OCI-LY7 (cell line): ENCODE data around the gene SLCO4A1. TPM values are rescaled to one million over a fixed set of nuclear protein-coding genes. Genes with fewer than 3 reads are reported as not detected.

Experiments
- BruUV-seq: library from RNA; stranded (reverse); fragments of 400-500 nt; replicated peaks from 2 replicates; lab custom pipeline; 2021; lab: Mats Ljungman, UMichigan
- CTCF ChIA-PET: fragments of 300-600 bp; sonication (Branson Sonifier 250); formaldehyde crosslinking; loops from one replicate; lab custom pipeline; 2022; ENCODE audit warnings: antibody characterized with exemption; ENCODE audit not compliant: unreplicated experiment; lab: Charles Lee
- POLR2A ChIA-PET: fragments of 300-600 bp; sonication (Branson Sonifier 250); formaldehyde crosslinking; loops from one replicate; lab custom pipeline; 2022; ENCODE audit warnings: antibody characterized with exemption; lab: Charles Lee
- DNase-seq: peaks from one replicate; pipeline ENCODE4 v3.0.0-alpha.2; 2015; ENCODE audit warnings: low spot score
- H2AFZ ChIP-seq: fragments of 200-600 bp; sonication (generic), shearing (Covaris generic); 2 replicates; pipeline ENCODE4 v1.6.1; 2014; ENCODE audit warnings: mild to moderate bottlenecking, antibody characterized with exemption, low read length, moderate library complexity
- H3K27ac ChIP-seq: fragments of 200-600 bp; sonication (generic); 2 replicates; pipeline ENCODE4 v1.5.1; 2014; ENCODE audit warnings: mixed run types, low read depth, mild to moderate bottlenecking, moderate library complexity, low read length, inconsistent platforms; ENCODE audit not compliant: poor library complexity, severe bottlenecking
- H3K36me3 ChIP-seq: fragments of 200-600 bp; sonication (generic); 2 replicates; pipeline ENCODE4 v1.6.1; 2014; ENCODE audit warnings: mild to moderate bottlenecking, antibody characterized with exemption, low read length, moderate library complexity, mixed read lengths; ENCODE audit not compliant: insufficient read depth
- H3K4me1 ChIP-seq: fragments of 200-600 bp; sonication (generic); 2 replicates; pipeline ENCODE4 v1.5.1; 2014; ENCODE audit warnings: mild to moderate bottlenecking, low read length; ENCODE audit not compliant: insufficient read depth, poor library complexity, severe bottlenecking
- H3K4me2 ChIP-seq: fragments of 200-600 bp; sonication (generic); 2 replicates; pipeline ENCODE4 v1.6.1; 2014; ENCODE audit warnings: mild to moderate bottlenecking, low read length
- H3K4me3 ChIP-seq: fragments of 200-600 bp; sonication (generic); 2 replicates; pipeline ENCODE4 v1.5.1; 2014; ENCODE audit warnings: mild to moderate bottlenecking, low read depth, low read length; ENCODE audit not compliant: poor library complexity, severe bottlenecking
- H3K79me2 ChIP-seq: fragments of 200-600 bp; sonication (generic); 2 replicates; pipeline ENCODE4 v1.6.1; 2016; ENCODE audit warnings: low read depth, mild to moderate bottlenecking, low read length, moderate library complexity, mixed read lengths; ENCODE audit not compliant: insufficient read depth
- H3K9me2 ChIP-seq: fragments of 200-600 bp; sonication (generic); 2 replicates; pipeline ENCODE4 v1.6.1; 2016; ENCODE audit warnings: mild to moderate bottlenecking, low read length, mixed read lengths; ENCODE audit not compliant: insufficient read depth
- H3K9me3 ChIP-seq: fragments of 200-600 bp; sonication (generic); 2 replicates; pipeline ENCODE4 v1.6.1; 2014; ENCODE audit warnings: mild to moderate bottlenecking, mixed run types, low read length, mixed read lengths
- H4K20me1 ChIP-seq: fragments of 200-600 bp; sonication (generic); 2 replicates; pipeline ENCODE4 v1.6.1; 2014; ENCODE audit warnings: mild to moderate bottlenecking, antibody characterized with exemption, low read length, moderate library complexity, mixed read lengths; ENCODE audit not compliant: insufficient read depth
- CTCF ChIP-seq: fragments of 200-600 bp; sonication (generic); conservative IDR thresholded peaks from 2 replicates; pipeline ENCODE4 v1.5.1; 2014; ENCODE audit warnings: mild to moderate bottlenecking, antibody characterized with exemption, low read length, moderate library complexity, mixed read lengths
- EZH2phosphoT487 ChIP-seq: fragments of 200-600 bp; sonication (generic); IDR thresholded peaks from 2 replicates; pipeline ENCODE4 v1.6.1; 2018; ENCODE audit warnings: low read depth, borderline replicate concordance, mild to moderate bottlenecking, mixed run types, antibody characterized with exemption, low read length, moderate library complexity, mixed read lengths
- intact Hi-C: fragments of 100-400 bp; cut with micrococcal nuclease; formaldehyde crosslinking; loops from one replicate; pipeline ENCODE4 v1.10.0; 2022; ENCODE audit not compliant: unreplicated experiment
- total RNA-seq, 2 experiments: library from RNA; depleted of rRNA in 1 of 2; stranded (reverse); fragments of >200 nt in 1 of 2; shearing (Covaris generic) in 1 of 2; gene quantifications; 2 replicates each; pipeline ENCODE4 v1.2.3, GENCODE V29; 2014 to 2022

The SLCO4A1 gene
- total RNA-seq, 2 experiments from 2014 or later = 34.3 to 52.4 TPM

GRCh38 chr20:62614961-62615680, 27.2 kb upstream of the SLCO4A1 start:
- CTCF ChIA-PET = no interaction called here
- H3K27ac ChIP-seq = no peak overlapping the region
- POLR2A ChIA-PET = no interaction called here
- H4K20me1 ChIP-seq = no peaks in the 10 kb centered on the region
- intact Hi-C loops = loop anchor here (5.0 kb wide), 1 partner anchor 43 kb away; no protein-coding TSS in a partner anchor
- peaks cover 6% of the 10 kb centered on the region; the same call in 1 of the 2 replicates for H3K9me3 ChIP-seq
- TF ChIP-seq CTCF (no peak), EZH2phosphoT487 (no peak)
- no peak overlapping the region for H2AFZ ChIP-seq
- no peak for DNase-seq
- H3K4me3 ChIP-seq = no peak overlapping the region
- no peaks in the 10 kb centered on the region for H3K9me2 ChIP-seq
- peaks cover 31% of the 10 kb centered on the region for H3K4me1 ChIP-seq
- H3K79me2 ChIP-seq = no peaks in the 10 kb centered on the region
- H3K4me2 ChIP-seq = no peak overlapping the region
- BruUV-seq = no TSS peak
- no peaks in the 10 kb centered on the region for H3K36me3 ChIP-seq

GRCh38 chr20:62615750-62616251, 26.5 kb upstream of the SLCO4A1 start:
- Histone ChIP-seq H4K20me1 (no peaks in the 10 kb centered on the region), H3K36me3 (no peaks in the 10 kb centered on the region), H3K9me2 (no peaks in the 10 kb centered on the region), H3K79me2 (no peaks in the 10 kb centered on the region), H3K27ac (no peak overlapping the region), H3K4me3 (no peak overlapping the region), H3K4me2 (no peak overlapping the region), H3K9me3 (peaks cover 4% of the 10 kb centered on the region; the same call in 1 of the 2 replicates), H3K4me1 (peaks cover 31% of the 10 kb centered on the region), H2AFZ (no peak overlapping the region)
- ChIA-PET CTCF (no interaction called here), POLR2A (no interaction called here)
- TF ChIP-seq EZH2phosphoT487 (no peak), CTCF (no peak)
- intact Hi-C loops = loop anchor here (2.0 to 5.0 kb wide), 2 partner anchors 44 to 209 kb away; partner anchors contain the start of gene CABLES2
- no TSS peak for BruUV-seq
- DNase-seq = no peak
